ENCODE measurements around the gene NKIRAS1.

- TF ChIP-seq CTCF (conservative IDR thresholded peaks at IDR 0.05; ENCODE audit: low read depth in 2 of 2) (no peak), EZH2phosphoT487 (IDR thresholded peaks at IDR 0.05; ENCODE audit: unreplicated experiment) (no peak), EZH2 (IDR thresholded peaks at IDR 0.05; ENCODE audit: low read depth, unreplicated experiment) (no peak), REST (IDR thresholded peaks at IDR 0.05; ENCODE audit: unreplicated experiment) (no peak), POLR2AphosphoS5 (IDR thresholded peaks at IDR 0.05; ENCODE audit: low read depth) (no peak)
These were observed 12.2 kb downstream of the NKIRAS1 start for GRCh38 chr3:23904545-23904944.

Measured in GM23338 (cell line).